SK-N-SH treated with all-trans-retinoic acid at 6 μM for 48 hours (cell line): Measurements from ENCODE around the gene CA11.
"Not testable (repeated sequence)": the region's sequence is repeated elsewhere in the genome, so short reads cannot be mapped to it uniquely, and the experiment has no call there.

Experiments
- ATAC-seq: fragments of 200-7000 bp; cut with Tn5 transposase; 3 replicates; pipeline ENCODE4 v1.9.1; 2020; ENCODE audit warnings: mild to moderate bottlenecking, moderate library complexity
- BACH2 ChIP-seq: fragments of 250-450 bp; sonication (Bioruptor Pico); IDR thresholded peaks from 2 replicates; pipeline ENCODE4 v1.9.0; 2021; ENCODE audit warnings: mild to moderate bottlenecking, borderline replicate concordance
- CSDC2 ChIP-seq: fragments of 250-450 bp; sonication (Bioruptor Pico); IDR thresholded peaks from 2 replicates; pipeline ENCODE4 v1.5.0; 2020; ENCODE audit warnings: mild to moderate bottlenecking, moderate library complexity
- ESRRG ChIP-seq: fragments of 250-450 bp; sonication (Bioruptor Pico); IDR thresholded peaks from 2 replicates; pipeline ENCODE4 v1.6.1; 2021; ENCODE audit warnings: mild to moderate bottlenecking
- GLIS3 ChIP-seq: fragments of 250-450 bp; sonication (Bioruptor Pico); IDR thresholded peaks from 2 replicates; pipeline ENCODE4 v1.5.0; 2020; ENCODE audit warnings: mild to moderate bottlenecking, moderate library complexity
- OSR1 ChIP-seq: fragments of 250-450 bp; sonication (Bioruptor Pico); IDR thresholded peaks from 2 replicates; pipeline ENCODE4 v1.8.0; 2022; ENCODE audit warnings: moderate library complexity, mild to moderate bottlenecking, inconsistent platforms
- PPARA ChIP-seq: fragments of 250-450 bp; sonication (Bioruptor Pico); IDR thresholded peaks from 2 replicates; pipeline ENCODE4 v1.5.0; 2020; ENCODE audit warnings: mild to moderate bottlenecking, borderline replicate concordance
- RARB ChIP-seq: fragments of 250-450 bp; sonication (Bioruptor Pico); IDR thresholded peaks from 2 replicates; pipeline ENCODE4 v1.8.0; 2021; ENCODE audit warnings: mild to moderate bottlenecking, moderate library complexity
- SNAI2 ChIP-seq: fragments of 250-450 bp; sonication (Bioruptor Pico); IDR thresholded peaks from 2 replicates; pipeline ENCODE4 v1.5.0; 2020; ENCODE audit warnings: mild to moderate bottlenecking, moderate library complexity
- TCF4 ChIP-seq: fragments of 250-450 bp; sonication (Bioruptor Pico); IDR thresholded peaks from 2 replicates; pipeline ENCODE4 v1.8.0; 2021; ENCODE audit warnings: mild to moderate bottlenecking, moderate library complexity, borderline replicate concordance
- TOX ChIP-seq: fragments of 250-450 bp; sonication (Bioruptor Pico); IDR thresholded peaks from 2 replicates; pipeline ENCODE4 v1.8.0; 2021; ENCODE audit warnings: mild to moderate bottlenecking, moderate library complexity, borderline replicate concordance
- ZC3H10 ChIP-seq: fragments of 250-450 bp; sonication (Bioruptor Pico); IDR thresholded peaks from 2 replicates; pipeline ENCODE4 v1.5.1; 2021; ENCODE audit warnings: mild to moderate bottlenecking, moderate library complexity
- ZFP3 ChIP-seq: fragments of 250-450 bp; sonication (Bioruptor Pico); IDR thresholded peaks from 2 replicates; pipeline ENCODE4 v1.5.0; 2020; ENCODE audit warnings: mild to moderate bottlenecking, moderate library complexity
- ZFP30 ChIP-seq: fragments of 450-650 bp; formaldehyde crosslinking; IDR thresholded peaks from 2 replicates; pipeline ENCODE4 v1.5.0; 2022; ENCODE audit warnings: mild to moderate bottlenecking, moderate library complexity
- ZNF565 ChIP-seq: fragments of 450-650 bp; formaldehyde crosslinking; conservative IDR thresholded peaks from 2 replicates; pipeline ENCODE4 v1.5.0; 2020; ENCODE audit warnings: low read depth, mild to moderate bottlenecking, moderate library complexity
- ZNF70 ChIP-seq: fragments of 450-650 bp; formaldehyde crosslinking; IDR thresholded peaks from 2 replicates; pipeline ENCODE4 v1.5.0; 2020; ENCODE audit warnings: mild to moderate bottlenecking, moderate library complexity
- ZNF8 ChIP-seq: fragments of 450-650 bp; formaldehyde crosslinking; IDR thresholded peaks from 2 replicates; pipeline ENCODE4 v1.5.0; 2020; ENCODE audit warnings: mild to moderate bottlenecking, moderate library complexity
- TF ChIP-seq, protein P1 (sequence below): fragments of 250-450 bp; sonication (Bioruptor Pico); IDR thresholded peaks from 2 replicates; pipeline ENCODE4 v1.8.0; 2021; ENCODE audit warnings: low read depth, mild to moderate bottlenecking, moderate library complexity, borderline replicate concordance
- TF ChIP-seq, protein P2 (sequence below): fragments of 250-450 bp; sonication (Bioruptor Pico); IDR thresholded peaks from 2 replicates; pipeline ENCODE4 v1.5.1; 2021; ENCODE audit warnings: mild to moderate bottlenecking, moderate library complexity
- TF ChIP-seq, protein P3 (sequence below): fragments of 250-450 bp; sonication (Bioruptor Pico); IDR thresholded peaks from 2 replicates; pipeline ENCODE4 v1.8.0; 2020; ENCODE audit warnings: mild to moderate bottlenecking, moderate library complexity, borderline replicate concordance
- TF ChIP-seq, protein P4 (sequence below): fragments of 250-450 bp; sonication (Bioruptor Pico); IDR thresholded peaks from 2 replicates; pipeline ENCODE4 v1.5.1; 2020; ENCODE audit warnings: low read depth, mild to moderate bottlenecking, moderate library complexity

Gene CA11

DNA sequence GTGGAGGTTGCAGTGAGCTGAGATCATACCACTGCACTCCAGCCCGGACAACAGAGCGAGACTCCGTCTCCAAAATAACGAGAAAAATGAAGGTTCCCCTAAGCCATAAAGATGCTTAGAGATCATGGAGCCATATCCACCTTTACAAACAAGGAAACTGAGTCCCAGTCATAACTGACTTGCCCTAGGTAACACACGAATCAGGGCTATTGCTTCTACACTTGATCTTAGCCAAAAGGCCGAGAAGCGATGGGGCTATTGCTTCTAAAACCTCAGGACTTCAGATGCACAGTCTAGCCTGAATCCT, 12.0 kb downstream of the CA11 start:
- no peak for ATAC-seq
- no peak for TF ChIP-seq ZNF8 (CRISPR knock-in tag)
- TF ChIP-seq, protein P1, sequence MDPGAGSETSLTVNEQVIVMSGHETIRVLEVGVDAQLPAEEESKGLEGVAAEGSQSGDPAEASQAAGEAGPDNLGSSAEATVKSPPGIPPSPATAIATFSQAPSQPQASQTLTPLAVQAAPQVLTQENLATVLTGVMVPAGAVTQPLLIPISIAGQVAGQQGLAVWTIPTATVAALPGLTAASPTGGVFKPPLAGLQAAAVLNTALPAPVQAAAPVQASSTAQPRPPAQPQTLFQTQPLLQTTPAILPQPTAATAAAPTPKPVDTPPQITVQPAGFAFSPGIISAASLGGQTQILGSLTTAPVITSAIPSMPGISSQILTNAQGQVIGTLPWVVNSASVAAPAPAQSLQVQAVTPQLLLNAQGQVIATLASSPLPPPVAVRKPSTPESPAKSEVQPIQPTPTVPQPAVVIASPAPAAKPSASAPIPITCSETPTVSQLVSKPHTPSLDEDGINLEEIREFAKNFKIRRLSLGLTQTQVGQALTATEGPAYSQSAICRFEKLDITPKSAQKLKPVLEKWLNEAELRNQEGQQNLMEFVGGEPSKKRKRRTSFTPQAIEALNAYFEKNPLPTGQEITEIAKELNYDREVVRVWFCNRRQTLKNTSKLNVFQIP (CRISPR knock-in tag): no peak
- no peak for TF ChIP-seq ZNF70
- TF ChIP-seq TCF4: no peak
- TF ChIP-seq BACH2 (CRISPR knock-in tag): no peak

DNA sequence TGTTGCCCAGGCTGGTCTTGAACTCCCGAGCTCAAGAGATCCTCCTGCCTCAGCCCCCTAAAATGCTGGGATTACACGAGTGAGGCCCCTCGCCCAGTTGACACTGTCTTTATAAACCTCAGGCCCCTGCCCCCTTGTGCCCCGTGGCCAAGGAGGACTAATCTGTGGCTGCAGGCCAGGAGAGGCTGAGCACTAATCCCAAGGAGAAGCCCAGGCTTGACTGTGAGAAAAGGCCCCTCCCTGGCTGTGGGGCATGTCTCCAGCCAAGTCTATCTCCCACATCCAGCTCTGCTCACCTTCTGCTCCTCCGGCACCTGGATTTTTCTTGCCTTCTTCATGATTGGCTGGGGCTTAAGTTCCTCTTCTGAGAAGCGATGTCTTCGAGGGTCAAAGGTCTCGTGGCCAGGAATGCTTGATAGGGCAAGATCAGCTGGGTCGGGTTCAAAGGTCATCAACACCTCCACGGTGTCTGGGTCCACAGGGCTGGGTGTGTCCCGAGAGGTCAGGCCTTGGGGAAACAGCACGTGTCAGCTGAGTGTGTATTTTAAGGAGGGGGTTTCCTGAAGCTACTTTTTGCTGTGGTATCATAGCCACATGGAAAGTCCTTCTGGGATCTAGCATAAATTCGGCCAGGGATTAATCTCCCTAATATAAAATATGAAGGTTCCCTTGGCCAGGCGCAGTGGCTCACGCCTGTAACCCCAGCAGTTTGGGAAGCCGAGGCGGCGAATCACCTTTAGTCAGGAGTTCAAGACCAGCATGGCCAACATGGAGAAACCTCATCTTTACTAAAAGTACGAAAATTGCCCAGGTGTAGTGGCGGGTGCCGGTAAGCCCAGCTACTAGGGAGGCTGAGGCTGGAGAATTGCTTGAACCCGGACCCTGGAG, 12.6 kb downstream of the CA11 start:
- TF ChIP-seq, protein P2, sequence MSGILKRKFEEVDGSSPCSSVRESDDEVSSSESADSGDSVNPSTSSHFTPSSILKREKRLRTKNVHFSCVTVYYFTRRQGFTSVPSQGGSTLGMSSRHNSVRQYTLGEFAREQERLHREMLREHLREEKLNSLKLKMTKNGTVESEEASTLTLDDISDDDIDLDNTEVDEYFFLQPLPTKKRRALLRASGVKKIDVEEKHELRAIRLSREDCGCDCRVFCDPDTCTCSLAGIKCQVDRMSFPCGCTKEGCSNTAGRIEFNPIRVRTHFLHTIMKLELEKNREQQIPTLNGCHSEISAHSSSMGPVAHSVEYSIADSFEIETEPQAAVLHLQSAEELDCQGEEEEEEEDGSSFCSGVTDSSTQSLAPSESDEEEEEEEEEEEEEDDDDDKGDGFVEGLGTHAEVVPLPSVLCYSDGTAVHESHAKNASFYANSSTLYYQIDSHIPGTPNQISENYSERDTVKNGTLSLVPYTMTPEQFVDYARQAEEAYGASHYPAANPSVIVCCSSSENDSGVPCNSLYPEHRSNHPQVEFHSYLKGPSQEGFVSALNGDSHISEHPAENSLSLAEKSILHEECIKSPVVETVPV (CRISPR knock-in tag): no peak
- TF ChIP-seq ZFP30 (CRISPR knock-in tag): no peak
- ATAC-seq: no peak

DNA sequence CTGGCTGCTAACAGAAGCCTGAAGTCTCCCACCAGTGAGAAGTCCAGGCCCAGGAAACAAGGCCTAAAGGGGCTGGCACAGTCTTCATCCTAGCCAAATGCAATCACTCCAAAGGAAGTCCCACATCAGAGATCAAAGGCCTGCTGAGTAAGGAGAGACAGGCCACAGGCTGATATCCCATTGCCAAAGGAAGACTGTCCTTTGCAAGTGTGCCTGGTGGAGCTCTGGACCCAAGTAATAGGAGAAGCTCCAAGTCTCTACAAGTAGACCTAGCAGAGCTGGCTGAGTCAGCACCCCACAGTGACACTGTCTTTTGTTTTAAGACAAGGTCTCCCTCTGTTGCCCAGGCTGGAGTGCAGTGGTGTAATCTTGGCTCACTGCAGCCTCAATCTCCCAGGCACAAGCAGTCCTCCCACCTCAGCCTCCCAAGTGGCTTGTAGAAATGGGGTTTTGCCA, 13.3 kb downstream of the CA11 start:
- ATAC-seq: no peak
- TF ChIP-seq OSR1 (no peak), PPARA (CRISPR knock-in tag) (no peak), CSDC2 (CRISPR knock-in tag) (no peak), ZNF565 (CRISPR knock-in tag) (no peak), ZNF70 (no peak), RARB (CRISPR knock-in tag) (no peak), ESRRG (no peak), ZC3H10 (CRISPR knock-in tag) (no peak), ZFP30 (CRISPR knock-in tag) (no peak), TOX (no peak), SNAI2 (CRISPR knock-in tag) (no peak), ZNF8 (CRISPR knock-in tag) (no peak), ZFP3 (CRISPR knock-in tag) (no peak)
- TF ChIP-seq, protein P2 (CRISPR knock-in tag): no peak
- TF ChIP-seq, protein P3, sequence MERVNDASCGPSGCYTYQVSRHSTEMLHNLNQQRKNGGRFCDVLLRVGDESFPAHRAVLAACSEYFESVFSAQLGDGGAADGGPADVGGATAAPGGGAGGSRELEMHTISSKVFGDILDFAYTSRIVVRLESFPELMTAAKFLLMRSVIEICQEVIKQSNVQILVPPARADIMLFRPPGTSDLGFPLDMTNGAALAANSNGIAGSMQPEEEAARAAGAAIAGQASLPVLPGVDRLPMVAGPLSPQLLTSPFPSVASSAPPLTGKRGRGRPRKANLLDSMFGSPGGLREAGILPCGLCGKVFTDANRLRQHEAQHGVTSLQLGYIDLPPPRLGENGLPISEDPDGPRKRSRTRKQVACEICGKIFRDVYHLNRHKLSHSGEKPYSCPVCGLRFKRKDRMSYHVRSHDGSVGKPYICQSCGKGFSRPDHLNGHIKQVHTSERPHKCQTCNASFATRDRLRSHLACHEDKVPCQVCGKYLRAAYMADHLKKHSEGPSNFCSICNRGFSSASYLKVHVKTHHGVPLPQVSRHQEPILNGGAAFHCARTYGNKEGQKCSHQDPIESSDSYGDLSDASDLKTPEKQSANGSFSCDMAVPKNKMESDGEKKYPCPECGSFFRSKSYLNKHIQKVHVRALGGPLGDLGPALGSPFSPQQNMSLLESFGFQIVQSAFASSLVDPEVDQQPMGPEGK: no peak

DNA sequence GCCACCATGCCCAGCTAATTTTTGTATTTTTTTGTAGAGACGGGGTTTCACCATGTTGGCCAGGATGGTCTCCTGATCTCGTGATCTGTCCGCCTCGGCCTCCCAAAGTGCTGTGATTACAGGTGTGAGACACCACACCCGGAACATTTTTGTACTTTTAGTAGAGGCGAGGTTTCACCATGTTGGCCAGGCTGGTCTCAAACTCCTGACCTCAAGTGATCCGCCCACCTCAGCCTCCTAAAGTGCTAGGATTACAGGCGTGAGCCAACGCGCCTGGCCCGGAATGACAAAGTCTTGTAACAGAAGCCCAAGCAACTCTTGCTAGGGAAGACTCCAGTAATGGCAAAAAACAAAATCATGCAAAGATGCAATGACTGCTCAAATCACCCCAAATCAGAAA, 13.7 kb downstream of the CA11 start:
- not testable (repeated sequence) for ATAC-seq

DNA sequence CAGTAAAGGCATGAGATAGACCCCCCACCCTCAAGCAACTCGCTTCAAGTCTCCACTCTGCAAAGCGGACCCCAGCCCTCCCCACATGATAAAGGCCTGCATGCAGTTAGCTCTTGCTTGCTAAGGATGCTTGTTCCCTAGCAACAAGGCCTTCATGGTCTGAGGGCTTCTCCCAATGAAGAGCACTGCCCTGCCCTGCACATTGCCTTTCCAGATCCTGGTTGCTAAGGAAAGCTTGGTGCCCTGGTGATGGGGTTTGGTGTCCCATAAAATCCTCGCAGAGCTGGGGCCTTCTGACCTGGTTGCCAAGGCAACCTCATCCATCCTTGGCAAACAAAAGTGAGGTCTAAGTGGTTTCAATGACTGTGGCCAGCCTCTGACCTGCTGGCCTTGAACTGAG, 14.8 kb downstream of the CA11 start:
- no peak for ATAC-seq
- no peak for TF ChIP-seq GLIS3
- TF ChIP-seq CSDC2 (CRISPR knock-in tag): no peak
- no peak for TF ChIP-seq ESRRG
- no peak for TF ChIP-seq ZFP30 (CRISPR knock-in tag)
- TF ChIP-seq, protein P2 (CRISPR knock-in tag): no peak
- TF ChIP-seq, protein P4, sequence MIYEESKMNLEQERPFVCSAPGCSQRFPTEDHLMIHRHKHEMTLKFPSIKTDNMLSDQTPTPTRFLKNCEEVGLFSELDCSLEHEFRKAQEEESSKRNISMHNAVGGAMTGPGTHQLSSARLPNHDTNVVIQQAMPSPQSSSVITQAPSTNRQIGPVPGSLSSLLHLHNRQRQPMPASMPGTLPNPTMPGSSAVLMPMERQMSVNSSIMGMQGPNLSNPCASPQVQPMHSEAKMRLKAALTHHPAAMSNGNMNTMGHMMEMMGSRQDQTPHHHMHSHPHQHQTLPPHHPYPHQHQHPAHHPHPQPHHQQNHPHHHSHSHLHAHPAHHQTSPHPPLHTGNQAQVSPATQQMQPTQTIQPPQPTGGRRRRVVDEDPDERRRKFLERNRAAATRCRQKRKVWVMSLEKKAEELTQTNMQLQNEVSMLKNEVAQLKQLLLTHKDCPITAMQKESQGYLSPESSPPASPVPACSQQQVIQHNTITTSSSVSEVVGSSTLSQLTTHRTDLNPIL (CRISPR knock-in tag): no peak
- no peak for TF ChIP-seq ZC3H10 (CRISPR knock-in tag)
- no peak for TF ChIP-seq RARB (CRISPR knock-in tag)
- TF ChIP-seq, protein P1 (CRISPR knock-in tag): no peak
- TF ChIP-seq TCF4: no peak
- TF ChIP-seq PPARA (CRISPR knock-in tag): no peak
